GM10266 (cell line): ENCODE results near the gene SPEF1.
"Not testable (repeated sequence)": the region's sequence is repeated elsewhere in the genome, so short reads cannot be mapped to it uniquely, and the experiment has no call there.

Source experiments
- DNase-seq: peaks from one replicate; pipeline ENCODE4 v3.0.0; 2012; ENCODE audit errors: extremely low spot score
- CTCF ChIP-seq: IDR thresholded peaks from 2 replicates; pipeline ENCODE4 v1.5.1; 2012; ENCODE audit warnings: mild to moderate bottlenecking, low read depth; ENCODE audit not compliant: control insufficient read depth, insufficient read depth; ENCODE audit errors: missing control alignments

SPEF1 gene

GRCh38 chr20:3795511-3796468 is 14.5 kb upstream of the SPEF1 start, which contains the start of gene CDC25B:
TSS of gene CDC25B (plus strand) at chr20:3796310. CDS start at chr20:3796532, 222 bp downstream.
- DNase-seq, result peak; percentile 92
- no peak for TF ChIP-seq CTCF

- no peak for DNase-seq
- no peak for TF ChIP-seq CTCF
Observed at GRCh38 chr20:3794701-3795420, 13.6 kb upstream of the SPEF1 start.

GRCh38 chr20:3794168-3794567 is 12.9 kb upstream of the SPEF1 start:
- not testable (repeated sequence) for DNase-seq

GRCh38 chr20:3789201-3789600 is 8.0 kb upstream of the SPEF1 start:
- DNase-seq, result not testable (repeated sequence)

GRCh38 chr20:3788685-3789155 is 7.5 kb upstream of the SPEF1 start:
- no peak for DNase-seq
- TF ChIP-seq CTCF, result no peak

GRCh38 chr20:3787324-3788014 is 6.2 kb upstream of the SPEF1 start:
- no peak for DNase-seq
- TF ChIP-seq CTCF, result no peak

- peak; percentile 99 for DNase-seq
- peak; percentile 75 for TF ChIP-seq CTCF
Observed at GRCh38 chr20:3786665-3787323, 5.5 kb upstream of the SPEF1 start, which contains the start of gene CENPB. TSS of gene CENPB (minus strand) at chr20:3786740. CDS start at chr20:3786483, 257 bp downstream.

- DNase-seq, result peak; percentile 75
- no peak for TF ChIP-seq CTCF
Observed at GRCh38 chr20:3786126-3786484, 4.9 kb upstream of the SPEF1 start.
